Gastrocnemius medialis (tissue), 4 donors: ENCODE results near the gene HAT1. TPM values are rescaled to one million over a fixed set of nuclear protein-coding genes. Genes with fewer than 3 reads are reported as not detected.

Experiments
- ATAC-seq, 2 donors: fragments of 150-250 bp; one replicate each; pipeline ENCODE4 v1.9.1; 2016
- DNase-seq, 2 donors: peaks; one replicate each; pipeline ENCODE4 v3.0.0-alpha.2; 2019
- H3K27ac ChIP-seq, 4 donors: fragments of 200-600 bp; sonication (generic); 1 replicate in 1 of 4; 2 replicates in 3 of 4; pipeline ENCODE4 v1.5.1; 2016 to 2018; ENCODE audit warnings: mild to moderate bottlenecking in 2 of 4, moderate library complexity in 1 of 4
- H3K27me3 ChIP-seq, 3 donors: fragments of 200-600 bp; sonication (generic) in 2 of 3; 1 replicate in 1 of 3; 2 replicates in 2 of 3; pipeline versions ENCODE4 v1.5.1 to v1.6.0; 2016 to 2019; ENCODE audit warnings: mild to moderate bottlenecking in 1 of 3, moderate library complexity in 1 of 3
- H3K36me3 ChIP-seq, 2 donors: fragments of 200-600 bp; sonication (generic) in 1 of 2; one replicate each; pipeline ENCODE4 v1.5.1; 2017 to 2018
- H3K4me1 ChIP-seq, 2 donors: fragments of 200-600 bp; sonication (generic) in 1 of 2; one replicate each; pipeline ENCODE4 v1.5.1; 2016 to 2017; ENCODE audit warnings: mild to moderate bottlenecking in 2 of 2
- H3K4me3 ChIP-seq, 4 donors: fragments of 200-600 bp; sonication (generic) in 3 of 4; 1 replicate in 1 of 4; 2 replicates in 3 of 4; pipeline ENCODE4 v1.5.1; 2016 to 2019; ENCODE audit warnings: mild to moderate bottlenecking in 2 of 4
- H3K9me3 ChIP-seq, 3 donors: fragments of 200-600 bp; sonication (generic) in 2 of 3; 1 replicate in 1 of 3; 2 replicates in 2 of 3; pipeline ENCODE4 v1.5.1; 2016 to 2019
- POLR2A ChIP-seq, 2 donors: fragments of 450-650 bp; IDR thresholded peaks; one replicate each; pipeline ENCODE4 v1.6.1; 2017; ENCODE audit warnings: antibody characterized with exemption in 2 of 2, mild to moderate bottlenecking in 2 of 2, moderate library complexity in 2 of 2
- in situ Hi-C, 4 donors: fragments of 200-750 bp; cut with MboI; loops; one replicate each; pipeline versions ENCODE4 v1.15.0 to v1.8.0; 2017; ENCODE audit warnings: low sequenced_read_pairs in 4 of 4
- intact Hi-C: fragments of 100-400 bp; cut with DNase I; formaldehyde crosslinking; loops from one replicate; pipeline ENCODE4 v1.15.1; 2023; ENCODE audit warnings: low total_unique reads
- total RNA-seq, 4 donors: library from RNA; depleted of rRNA; stranded (reverse); fragments of >200 nt; gene quantifications; one replicate each; pipeline versions ENCODE4 v1.1.0 to v1.2.3, GENCODE V29; 2016
- TF ChIP-seq, protein P1 (sequence below), 5 experiments: fragments of 450-650 bp in 3 of 5; fragments of 200-600 bp in 2 of 5; sonication (generic) in 2 of 5; IDR thresholded peaks in 4 of 5; conservative IDR thresholded peaks in 1 of 5; 1 replicate in 4 of 5; 2 replicates in 1 of 5; pipeline ENCODE4 v1.5.1; 2016 to 2019; ENCODE audit warnings: antibody characterized with exemption in 5 of 5, mild to moderate bottlenecking in 3 of 5, moderate library complexity in 3 of 5

The HAT1 gene
- total RNA-seq, 4 donors from 2014 or later: 30.6 to 61.9 (median 50.0) TPM

- intact Hi-C loops (no loop called here), in situ Hi-C loops (no loop called here)
- Histone ChIP-seq H3K36me3 (peaks cover 0 to 4% of the 10 kb centered on the region in 2 donors), H3K27me3 (no peaks in the 10 kb centered on the region), H3K4me3 (no peak overlapping the region), H3K4me1 (peaks cover 42 to 52% of the 10 kb centered on the region in 2 donors), H3K27ac (peak overlapping the region; percentile 85 to 93 (median 89)), H3K9me3 (no peaks in the 10 kb centered on the region)
- TF ChIP-seq POLR2A (IDR thresholded peaks at IDR 0.05): no peak
- TF ChIP-seq, protein P1, sequence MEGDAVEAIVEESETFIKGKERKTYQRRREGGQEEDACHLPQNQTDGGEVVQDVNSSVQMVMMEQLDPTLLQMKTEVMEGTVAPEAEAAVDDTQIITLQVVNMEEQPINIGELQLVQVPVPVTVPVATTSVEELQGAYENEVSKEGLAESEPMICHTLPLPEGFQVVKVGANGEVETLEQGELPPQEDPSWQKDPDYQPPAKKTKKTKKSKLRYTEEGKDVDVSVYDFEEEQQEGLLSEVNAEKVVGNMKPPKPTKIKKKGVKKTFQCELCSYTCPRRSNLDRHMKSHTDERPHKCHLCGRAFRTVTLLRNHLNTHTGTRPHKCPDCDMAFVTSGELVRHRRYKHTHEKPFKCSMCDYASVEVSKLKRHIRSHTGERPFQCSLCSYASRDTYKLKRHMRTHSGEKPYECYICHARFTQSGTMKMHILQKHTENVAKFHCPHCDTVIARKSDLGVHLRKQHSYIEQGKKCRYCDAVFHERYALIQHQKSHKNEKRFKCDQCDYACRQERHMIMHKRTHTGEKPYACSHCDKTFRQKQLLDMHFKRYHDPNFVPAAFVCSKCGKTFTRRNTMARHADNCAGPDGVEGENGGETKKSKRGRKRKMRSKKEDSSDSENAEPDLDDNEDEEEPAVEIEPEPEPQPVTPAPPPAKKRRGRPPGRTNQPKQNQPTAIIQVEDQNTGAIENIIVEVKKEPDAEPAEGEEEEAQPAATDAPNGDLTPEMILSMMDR (IDR thresholded peaks at IDR 0.05 in 4 of 5, conservative IDR thresholded peaks at IDR 0.05 in 1 of 5): no peak
- DNase-seq (no peak), ATAC-seq (no peak)
These were observed 42.4 kb upstream of the HAT1 start for GRCh38 chr2:171879865-171880264.

DNA sequence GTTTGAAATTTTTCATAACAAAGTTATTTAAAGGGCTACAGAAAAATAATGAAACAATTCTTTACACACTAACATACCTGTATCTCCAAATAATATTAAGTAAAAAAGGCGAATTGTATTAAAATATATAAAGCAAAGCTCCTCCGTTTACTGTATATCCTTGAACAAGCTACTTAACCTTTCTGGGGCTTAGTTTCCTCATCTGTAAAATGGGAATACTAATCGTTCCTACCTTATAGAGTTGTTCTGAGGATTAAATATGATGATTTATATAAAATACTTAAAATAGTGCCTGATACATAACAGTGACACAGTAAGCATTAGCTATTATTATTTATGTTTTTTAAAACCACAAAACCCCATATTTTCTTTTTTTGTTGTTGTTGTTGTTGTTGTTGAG lies 41.5 kb upstream of the HAT1 start:
- ATAC-seq (no peak), DNase-seq (no peak)
- Histone ChIP-seq H3K27ac (peak overlapping the region; percentile 85 to 93 (median 89)), H3K4me3 (no peak overlapping the region), H3K9me3 (no peaks in the 10 kb centered on the region), H3K4me1 (peaks cover 42 to 52% of the 10 kb centered on the region in 2 donors), H3K36me3 (peaks cover 0 to 4% of the 10 kb centered on the region in 2 donors), H3K27me3 (no peaks in the 10 kb centered on the region)
- in situ Hi-C loops (no loop called here), intact Hi-C loops (no loop called here)
- TF ChIP-seq, protein P1 (IDR thresholded peaks at IDR 0.05 in 4 of 5, conservative IDR thresholded peaks at IDR 0.05 in 1 of 5): no peak
- no peak for TF ChIP-seq POLR2A (IDR thresholded peaks at IDR 0.05)

GRCh38 chr2:171882089-171882769 lies 40.0 kb upstream of the HAT1 start:
- H3K27me3 ChIP-seq: no peaks in the 10 kb centered on the region
- no peaks in the 10 kb centered on the region for H3K9me3 ChIP-seq
- TF ChIP-seq, protein P1 (IDR thresholded peaks at IDR 0.05 in 4 of 5, conservative IDR thresholded peaks at IDR 0.05 in 1 of 5): no peak
- TF ChIP-seq POLR2A (IDR thresholded peaks at IDR 0.05): no peak
- in situ Hi-C loops: no loop called here
- intact Hi-C loops: no loop called here
- no peak overlapping the region for H3K4me3 ChIP-seq
- ATAC-seq: peak in 1 of 2 donors; percentile 27
- H3K36me3 ChIP-seq: peaks cover 0 to 4% of the 10 kb centered on the region in 2 donors
- DNase-seq: no peak
- H3K27ac ChIP-seq: peak overlapping the region; percentile 85 to 93 (median 89)
- peaks cover 37 to 48% of the 10 kb centered on the region in 2 donors for H3K4me1 ChIP-seq

DNA sequence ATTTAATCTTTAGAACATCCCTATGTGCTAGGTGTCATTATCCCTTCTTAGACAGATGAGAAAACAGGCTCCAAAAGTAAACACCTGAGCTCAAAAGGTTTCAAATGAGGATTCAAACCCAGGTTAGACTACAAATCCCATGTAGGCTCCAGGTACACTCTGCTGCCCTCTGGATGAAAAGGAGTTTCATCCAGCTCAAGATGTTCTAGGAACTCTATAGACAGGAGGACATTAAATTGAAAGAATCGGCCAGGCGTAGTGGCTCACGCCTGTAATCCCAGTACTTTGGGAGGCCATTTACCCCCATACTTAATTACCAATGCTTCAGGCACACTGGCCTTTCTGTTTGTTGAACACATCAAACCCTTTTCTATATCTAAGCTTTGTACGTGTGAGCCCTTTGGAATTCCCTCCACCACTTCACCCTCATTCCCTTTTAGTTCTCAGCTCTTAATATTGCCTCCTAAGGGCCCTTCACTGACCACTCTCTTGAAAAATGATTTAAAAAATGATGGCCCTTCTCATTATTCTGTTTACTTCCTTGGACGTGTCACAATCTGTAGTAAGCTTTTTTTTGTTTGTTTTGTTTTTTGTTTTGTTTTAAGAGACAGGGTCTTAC lies 38.9 kb upstream of the HAT1 start:
- in situ Hi-C loops: no loop called here
- Histone ChIP-seq H3K9me3 (no peaks in the 10 kb centered on the region), H3K4me1 (peaks cover 43 to 44% of the 10 kb centered on the region in 2 donors), H3K4me3 (no peak overlapping the region), H3K36me3 (peaks cover 0 to 4% of the 10 kb centered on the region in 2 donors), H3K27me3 (no peaks in the 10 kb centered on the region), H3K27ac (peak overlapping the region; percentile 85 to 93 (median 89))
- ATAC-seq (no peak), DNase-seq (no peak)
- TF ChIP-seq, protein P1 (IDR thresholded peaks at IDR 0.05 in 4 of 5, conservative IDR thresholded peaks at IDR 0.05 in 1 of 5): no peak
- TF ChIP-seq POLR2A (IDR thresholded peaks at IDR 0.05): no peak
- intact Hi-C loops: no loop called here
